IPS-NIHi7 (cell line): ENCODE data around the gene PTRH2.
"Not testable (repeated sequence)": the region's sequence is repeated elsewhere in the genome, so short reads cannot be mapped to it uniquely, and the experiment has no call there.

Experiments
- DNase-seq: peaks from one replicate; pipeline ENCODE4 v3.0.0; 2012; ENCODE audit warnings: mixed read lengths; ENCODE audit errors: extremely low spot score

The PTRH2 gene

DNA sequence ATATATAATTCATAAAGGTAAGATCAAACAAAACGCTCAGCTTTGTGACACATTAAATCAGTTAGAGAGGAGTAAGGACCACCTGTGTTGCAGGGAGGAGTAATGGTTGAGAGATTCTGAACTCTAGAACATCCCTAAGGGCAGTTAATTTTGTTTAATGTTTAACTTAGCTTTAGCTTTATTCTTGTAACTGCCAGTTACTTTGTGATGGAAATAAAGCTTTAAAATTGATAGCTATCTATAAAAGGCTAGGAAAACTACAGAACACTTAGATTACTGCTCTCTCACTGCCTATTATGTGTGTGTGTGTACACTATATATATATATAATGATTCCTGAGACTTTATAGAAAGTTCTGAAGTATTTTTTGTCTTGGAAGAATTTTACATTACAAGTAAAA is 37.8 kb downstream of the PTRH2 start:
- DNase-seq: no peak

DNA sequence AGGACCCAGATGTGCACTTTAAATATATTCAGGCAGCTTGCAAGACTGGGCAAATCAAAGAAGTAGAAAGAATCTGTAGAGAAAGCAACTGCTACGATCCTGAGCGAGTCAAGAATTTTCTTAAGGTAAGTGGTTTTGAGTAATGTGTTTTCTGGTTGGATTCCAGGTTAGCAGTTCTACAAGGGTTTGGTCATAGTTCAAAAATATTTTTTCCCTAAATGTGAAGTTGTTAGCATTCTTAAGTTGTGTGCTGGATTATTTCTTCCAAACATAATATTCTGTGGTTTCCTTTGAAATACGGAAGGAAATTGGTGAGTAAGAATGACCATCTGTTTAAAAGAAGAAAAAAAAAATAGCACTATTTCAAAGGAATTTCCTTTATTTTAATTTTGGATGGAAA is 38.4 kb downstream of the PTRH2 start:
- no peak for DNase-seq

DNA sequence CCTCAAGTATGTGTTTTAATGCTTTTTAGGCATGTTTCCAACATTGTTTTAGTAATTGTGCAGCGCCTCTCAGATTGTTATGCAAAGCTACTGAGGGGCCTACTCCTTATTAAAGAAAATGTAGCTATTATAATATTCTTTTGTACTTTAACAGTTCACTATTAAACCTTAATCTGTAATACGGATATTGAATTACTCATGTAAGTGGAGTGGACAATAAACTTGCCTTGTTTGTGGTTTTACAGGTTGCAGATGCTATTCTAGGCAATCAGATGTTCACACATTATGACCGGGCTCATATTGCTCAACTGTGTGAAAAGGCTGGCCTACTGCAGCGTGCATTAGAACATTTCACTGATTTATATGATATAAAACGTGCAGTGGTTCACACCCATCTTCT is 41.0 kb downstream of the PTRH2 start:
- no peak for DNase-seq

DNA sequence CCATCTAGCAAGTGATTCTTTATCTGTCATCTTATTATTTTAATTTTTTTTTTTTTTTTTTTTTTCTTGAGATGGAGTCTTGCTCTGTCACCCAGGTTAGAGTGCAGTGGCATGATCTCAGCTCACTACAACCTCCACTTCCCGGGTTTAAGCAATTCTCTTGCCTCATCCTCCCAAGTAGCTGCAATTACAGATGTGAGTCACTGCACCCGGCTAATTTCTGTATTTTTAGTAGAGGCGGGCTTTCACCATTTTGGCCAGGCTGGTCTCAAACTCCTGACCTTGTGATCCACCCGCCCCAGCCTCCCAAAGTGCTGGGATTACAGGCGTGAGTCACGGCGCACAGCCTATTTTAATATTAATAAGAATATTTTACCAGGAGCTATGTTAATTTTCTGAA is 50.6 kb downstream of the PTRH2 start:
- DNase-seq: not testable (repeated sequence)

DNA sequence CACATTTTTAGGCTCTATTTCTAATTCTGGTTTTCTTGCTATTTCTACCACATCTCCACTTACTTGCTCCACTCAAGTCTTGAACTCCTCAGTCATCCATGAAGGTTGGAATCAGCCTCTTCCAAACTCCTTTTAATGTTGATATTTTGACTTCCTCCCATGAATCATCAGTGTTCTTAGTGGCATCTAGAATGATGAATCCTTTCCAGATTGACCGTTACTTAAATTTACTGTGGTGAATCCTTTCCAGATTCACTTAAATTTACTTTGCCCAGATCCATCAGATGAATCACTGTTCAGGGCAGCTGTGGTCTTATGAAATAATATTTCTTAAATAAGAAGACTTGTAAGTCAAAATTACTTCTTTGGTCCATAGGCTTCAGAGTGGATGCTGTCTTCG is 55.1 kb downstream of the PTRH2 start:
- DNase-seq: no peak

DNA sequence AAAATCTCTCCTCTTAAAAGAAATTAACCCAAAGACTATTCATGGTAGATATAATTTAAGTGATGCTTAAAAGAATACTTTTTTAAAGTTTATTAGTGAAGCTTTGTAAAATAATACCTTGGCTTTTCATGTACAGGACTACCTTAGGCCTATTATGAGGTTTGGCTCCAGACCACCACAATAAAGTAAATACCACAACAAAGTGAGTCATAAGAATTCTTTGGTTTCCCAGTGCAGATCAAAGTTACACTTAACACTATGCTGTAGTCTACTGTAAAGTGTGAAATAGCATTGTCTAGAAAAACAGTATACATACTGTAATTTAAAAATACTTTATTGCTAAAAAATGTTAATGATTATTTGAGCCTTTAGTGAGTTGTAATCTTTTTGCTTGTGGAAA is 55.9 kb downstream of the PTRH2 start:
- DNase-seq: no peak

DNA sequence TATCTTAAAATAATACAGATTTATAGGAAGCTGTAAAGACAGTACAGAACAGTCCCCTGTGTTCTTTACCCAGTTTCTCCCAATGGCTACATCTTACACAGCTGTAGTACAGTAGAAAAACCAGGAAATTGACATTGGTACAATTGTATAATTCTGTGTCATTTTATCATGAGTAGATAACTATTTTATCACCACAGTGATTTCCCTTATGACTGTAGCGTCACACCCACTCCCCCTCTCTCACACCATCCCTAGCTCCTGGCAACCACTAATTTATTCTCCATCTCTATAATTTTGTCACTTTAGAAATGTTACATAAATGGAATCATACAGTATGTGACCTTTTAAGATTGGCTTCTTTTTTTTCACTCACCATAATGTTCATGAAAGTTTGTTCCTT is 56.6 kb downstream of the PTRH2 start:
- no peak for DNase-seq

DNA sequence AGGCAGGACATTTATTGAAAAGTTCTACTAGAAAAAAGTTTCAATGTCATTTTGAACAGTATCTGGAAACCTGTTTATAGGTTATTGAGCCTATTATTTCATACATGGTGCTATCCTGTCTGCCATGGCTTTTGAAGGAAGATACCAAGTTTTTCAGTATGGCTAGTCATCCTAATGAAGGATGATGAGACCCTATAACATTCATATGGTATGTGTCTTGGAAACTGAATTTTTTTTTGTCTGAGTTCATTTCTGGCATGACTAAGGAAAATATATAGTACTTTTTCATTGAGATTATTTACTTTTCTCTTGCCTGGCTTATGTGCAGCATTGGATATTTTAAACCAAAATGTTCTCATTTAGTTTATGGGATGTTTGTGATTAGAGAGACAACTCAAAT is 57.3 kb downstream of the PTRH2 start:
- no peak for DNase-seq
